CD4-positive, alpha-beta T cell treated with Interleukin-1 beta for 1 hour (primary cell): ENCODE results near the gene C1orf21.

ENCODE experiments used
- DNase-seq, 2 donors: peaks; one replicate each; pipeline ENCODE4 v3.0.0-alpha.2; 2020 to 2022

Gene C1orf21

DNA sequence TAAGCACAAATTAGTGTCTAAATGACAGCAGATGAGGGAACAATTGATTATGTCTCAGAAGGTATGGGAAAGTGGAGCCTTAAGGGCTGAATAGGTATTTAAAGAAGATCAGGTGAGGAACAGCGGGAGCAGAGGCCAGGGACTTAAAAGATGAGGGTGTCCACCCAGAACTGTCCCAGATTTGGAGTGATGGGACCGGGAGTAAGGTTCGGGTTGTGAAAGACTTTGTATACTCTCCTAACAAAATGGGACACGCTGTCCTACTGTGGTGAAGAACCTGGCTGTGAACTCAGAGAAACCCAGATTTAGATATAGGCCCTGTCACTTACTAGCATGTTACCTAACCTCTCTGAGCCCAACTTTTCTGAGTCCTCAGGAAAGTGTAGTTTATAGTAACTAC lies 140.6 kb downstream of the C1orf21 start:
- DNase-seq, result no peak

DNA sequence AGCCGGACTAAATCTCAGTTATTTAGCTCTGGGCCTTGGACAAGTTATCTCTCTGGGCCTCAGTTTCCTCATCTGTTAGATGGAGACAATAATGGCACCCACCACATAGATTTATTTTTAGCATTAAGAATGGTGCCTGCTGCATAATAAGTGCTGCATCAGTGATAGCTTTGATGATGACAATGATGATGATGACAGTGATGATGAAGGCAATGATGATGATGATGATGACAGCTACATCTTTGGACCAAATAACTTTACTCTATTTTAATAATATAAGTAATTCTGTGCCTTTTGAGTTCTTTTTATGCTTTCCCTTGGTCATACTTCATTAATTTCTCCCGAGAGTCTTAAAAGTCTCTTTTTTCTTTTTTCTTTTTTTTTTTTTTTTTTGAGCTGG lies 143.4 kb downstream of the C1orf21 start:
- DNase-seq, result no peak

DNA sequence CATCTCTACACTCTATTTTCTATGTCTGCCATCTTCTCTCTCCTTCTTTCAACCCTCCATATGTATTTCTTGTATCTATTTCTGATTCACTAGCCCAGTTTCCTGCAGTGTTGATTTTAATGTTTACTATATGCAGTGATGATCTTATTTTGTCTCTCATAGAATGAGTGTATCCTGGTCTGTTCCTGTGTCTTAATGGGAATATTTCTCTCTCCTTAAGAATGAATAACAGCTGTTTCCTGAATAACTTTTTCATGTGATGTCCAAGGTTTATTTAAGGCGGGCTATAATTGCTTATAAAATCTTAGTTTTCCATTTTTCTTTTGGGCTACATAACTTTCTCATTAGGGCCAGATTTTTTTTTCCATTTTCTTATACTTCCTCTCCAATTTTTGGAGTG lies 144.5 kb downstream of the C1orf21 start:
- no peak for DNase-seq

DNA sequence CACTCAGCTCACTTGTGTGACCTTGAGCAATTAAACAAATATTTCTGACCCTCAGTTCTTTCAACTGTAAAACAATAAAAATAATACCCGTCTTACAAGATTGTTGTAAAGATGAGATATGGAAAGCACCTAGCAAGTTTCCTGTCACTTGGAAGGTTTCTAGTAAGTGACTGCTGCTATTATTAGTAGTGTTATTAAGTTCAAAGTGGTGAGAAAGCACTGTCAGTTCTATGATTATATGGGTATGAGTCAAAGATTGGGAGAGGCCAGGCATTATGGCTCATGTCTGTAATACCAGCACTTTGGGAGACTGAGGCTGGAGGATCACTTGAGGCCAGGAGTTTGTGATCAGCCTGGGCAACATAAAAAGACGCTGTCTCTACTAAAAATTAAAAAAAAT lies 145.4 kb downstream of the C1orf21 start:
- DNase-seq, result no peak

DNA sequence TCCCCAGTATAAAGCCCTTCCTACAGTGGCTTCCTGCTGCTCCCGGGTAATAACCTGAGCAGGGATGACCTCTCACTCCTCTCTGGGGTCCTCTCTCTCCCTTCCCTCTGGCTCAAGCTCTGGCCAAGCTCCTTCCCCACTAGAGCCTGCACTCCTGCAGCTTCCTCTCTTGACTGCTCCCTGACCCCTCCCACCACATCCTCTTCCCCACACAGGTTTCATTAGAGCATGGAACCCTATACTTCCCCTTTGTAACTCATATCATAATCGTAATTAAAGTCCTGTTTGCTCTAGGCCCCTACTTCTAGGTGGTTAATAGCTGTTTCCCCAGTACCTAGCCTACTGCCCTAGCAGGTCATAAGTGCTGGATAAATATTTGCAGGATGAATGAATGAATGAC lies 146.2 kb downstream of the C1orf21 start:
- peak in 1 of 2 donors; percentile 16 for DNase-seq

DNA sequence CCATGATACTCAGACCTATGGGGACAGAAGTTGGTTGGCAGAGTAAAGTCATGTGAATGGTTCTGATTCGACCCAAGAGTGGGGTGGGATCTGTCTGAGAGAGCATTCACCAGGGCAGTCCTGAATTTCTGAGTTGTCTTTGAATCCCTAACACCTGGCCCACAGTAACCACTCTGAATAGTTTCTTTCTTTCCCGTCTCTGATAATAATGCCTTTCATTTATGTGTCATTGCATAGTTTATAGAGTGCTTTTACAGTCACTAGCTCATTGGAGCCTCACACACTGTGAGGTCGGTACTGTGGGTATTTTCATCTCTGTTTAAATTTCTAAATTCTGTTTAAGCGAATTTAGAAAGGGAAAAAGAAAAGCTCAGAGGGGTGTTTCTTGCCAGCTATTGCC lies 147.1 kb downstream of the C1orf21 start:
- DNase-seq, result no peak

DNA sequence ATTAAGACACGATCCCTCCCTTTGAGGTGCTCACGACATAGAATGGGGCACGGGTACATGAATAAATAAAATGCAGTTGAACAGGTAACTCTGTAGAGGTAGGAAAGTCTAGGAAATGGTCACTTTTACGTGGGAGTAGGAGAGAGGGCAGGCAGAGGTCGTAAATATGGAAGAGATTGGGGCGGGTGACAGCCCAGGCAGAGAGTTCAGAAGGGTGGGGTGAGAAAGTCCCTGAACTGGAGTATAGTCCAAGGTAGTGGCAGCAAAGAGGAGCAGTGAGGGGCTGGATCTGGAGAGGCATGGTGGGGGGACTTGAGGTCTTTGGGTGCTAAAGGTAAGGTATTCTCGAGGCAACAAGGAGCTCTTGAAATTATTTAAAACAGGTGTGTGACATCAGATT lies 147.9 kb downstream of the C1orf21 start:
- DNase-seq, result no peak

DNA sequence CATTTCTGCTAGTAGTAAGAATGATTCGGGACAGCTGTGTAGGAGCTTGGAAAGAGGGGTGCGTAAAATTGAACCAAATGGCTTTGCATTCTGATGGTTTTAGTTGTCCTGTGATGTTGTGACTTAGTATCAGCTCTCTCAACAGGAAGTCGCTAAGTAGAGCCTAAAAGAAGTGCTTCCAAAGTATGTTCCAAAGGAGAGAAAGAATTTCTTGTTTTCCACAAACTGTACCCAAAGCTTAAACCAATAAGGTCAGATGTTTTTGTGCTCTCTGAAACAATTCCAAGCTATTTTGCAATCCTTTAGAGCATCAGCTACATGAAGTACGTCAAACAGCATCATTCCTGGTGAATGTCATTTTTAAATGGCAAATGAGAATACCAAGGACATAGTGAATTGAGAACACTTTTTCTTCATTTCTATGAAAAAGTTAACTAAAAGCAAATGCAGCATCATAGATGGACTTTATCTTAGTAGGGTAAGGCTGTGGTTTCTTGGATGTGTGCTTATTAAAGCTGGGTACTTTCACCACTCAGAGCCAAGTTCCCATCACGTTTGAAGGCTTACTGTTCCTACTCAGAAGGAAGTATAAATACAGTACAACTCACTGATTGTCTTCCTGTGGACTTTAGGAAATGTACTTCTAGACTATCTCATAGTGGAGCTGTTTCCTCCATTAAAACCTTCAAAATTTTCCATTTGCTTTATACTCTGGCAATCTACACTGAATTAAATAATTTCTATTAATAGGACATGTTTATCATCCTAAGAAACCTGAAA lies 148.6 kb downstream of the C1orf21 start:
- no peak for DNase-seq

DNA sequence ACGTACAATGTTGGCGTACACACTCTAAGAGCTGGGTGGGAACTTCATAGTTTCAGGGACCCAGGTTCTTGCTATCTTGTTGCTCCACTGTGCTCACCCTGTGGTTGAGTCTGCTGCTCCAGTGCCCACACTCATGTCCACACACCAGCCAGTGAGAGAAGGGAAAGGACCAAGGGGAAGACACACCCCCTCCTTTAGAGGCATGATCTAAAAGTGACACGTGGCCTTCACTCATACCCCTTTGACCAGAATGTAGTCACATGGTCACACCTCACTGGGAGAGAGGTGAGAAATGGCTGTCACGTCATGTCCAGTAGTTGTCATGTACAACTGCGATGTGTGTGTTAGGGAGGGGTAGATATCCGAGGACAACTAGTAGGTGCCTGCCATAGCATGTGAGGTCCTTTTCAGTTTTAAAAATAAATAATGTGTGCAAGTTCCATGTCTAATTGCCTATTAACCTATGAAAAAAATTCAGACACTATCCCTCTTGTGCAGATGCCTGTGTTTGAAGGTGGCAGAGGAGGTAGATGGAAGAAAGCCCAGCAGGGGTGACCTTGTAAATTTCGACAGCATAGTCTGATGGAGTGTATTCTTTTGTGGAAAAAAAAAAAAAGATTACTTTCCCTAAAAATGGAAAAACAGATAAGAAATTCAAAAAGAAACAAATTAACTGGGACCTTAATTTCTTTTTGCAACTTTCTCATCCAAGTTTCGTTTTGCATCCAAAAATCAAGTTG lies 149.6 kb downstream of the C1orf21 start:
- DNase-seq, result no peak

DNA sequence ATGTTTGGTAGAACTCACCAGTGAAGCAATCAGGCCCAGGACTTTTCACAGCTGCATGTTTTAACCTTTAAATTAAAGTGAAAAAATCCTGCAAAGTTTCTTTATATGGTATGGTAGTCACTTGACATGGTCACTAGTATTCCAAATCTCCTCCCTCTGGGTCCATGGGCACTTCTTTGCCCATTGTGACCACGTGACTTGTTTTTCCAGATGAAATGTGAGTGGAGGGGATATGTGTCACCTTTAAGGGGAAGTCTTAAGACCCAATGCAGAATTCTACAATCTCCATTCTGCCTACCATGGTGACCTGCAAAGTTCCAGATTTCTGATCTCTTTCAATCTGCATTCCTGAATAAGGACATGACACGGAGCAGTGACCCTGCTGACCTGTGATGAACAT lies 152.8 kb downstream of the C1orf21 start:
- no peak for DNase-seq

DNA sequence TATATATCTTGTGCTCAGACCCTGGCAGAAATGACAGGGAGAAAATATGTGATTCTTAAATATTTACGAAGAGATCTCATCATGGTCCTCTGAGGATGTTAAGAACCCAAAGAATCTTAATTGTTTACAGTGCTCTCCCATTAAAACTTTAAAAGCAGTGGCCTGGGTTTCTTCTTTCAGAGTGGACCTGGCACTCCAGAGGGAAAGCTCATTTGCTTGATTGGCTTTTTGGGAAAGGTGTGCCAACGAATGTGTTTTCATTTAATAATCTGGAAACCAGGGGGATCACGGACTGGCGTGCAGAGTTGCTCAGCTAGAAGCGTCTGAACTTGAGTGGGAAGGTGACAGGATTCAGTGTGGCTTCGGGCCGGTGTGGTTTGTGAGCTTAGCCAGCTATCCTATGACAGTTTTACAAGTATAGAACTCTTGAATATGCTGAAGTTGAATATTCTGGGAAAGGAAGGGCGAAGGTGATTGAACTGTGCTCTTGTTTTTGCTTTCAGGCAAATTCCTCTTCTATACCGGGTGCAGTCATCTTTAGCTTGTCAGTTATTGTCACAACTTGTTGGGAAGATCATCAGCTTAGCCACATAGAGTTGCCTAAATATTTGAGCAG lies 154.8 kb downstream of the C1orf21 start:
- DNase-seq, result no peak

DNA sequence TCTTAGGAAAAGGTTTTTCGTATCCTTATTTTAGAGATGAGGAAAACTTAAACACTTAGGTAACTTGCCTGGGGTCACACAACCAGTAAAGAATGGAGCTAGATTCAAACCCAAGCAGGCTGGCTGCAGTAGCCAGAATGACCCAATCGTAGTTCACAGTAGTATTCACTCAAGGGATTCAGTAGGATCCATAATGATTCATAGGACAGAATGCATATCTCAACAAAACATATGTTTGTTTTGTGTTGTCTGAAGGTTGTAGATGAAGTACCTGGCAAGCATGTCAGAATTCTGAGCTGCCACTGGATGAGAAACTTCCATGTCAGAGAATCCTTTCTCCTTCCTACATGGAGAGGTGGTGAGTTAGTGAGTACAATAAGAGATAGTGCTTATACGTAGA lies 155.5 kb downstream of the C1orf21 start:
- no peak for DNase-seq

DNA sequence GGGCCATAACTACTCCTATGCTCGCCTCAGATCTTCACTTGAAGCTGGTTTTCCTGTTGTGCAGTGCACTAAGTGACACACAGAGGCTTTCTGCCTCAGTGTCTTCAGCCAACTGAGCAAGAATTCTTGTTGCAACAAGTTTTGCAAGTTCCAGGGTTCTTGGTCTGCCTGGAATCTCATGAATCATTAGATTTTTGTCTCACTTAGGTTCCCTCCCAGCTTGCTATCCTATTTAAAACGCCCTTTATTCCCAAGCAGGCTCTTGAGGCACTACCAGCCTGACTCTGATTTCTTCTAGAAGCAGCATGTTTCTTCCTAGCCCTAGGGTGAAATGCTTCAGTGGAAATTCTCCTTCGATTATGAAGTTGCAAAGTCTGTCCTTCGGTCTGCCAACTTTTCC lies 158.8 kb downstream of the C1orf21 start:
- no peak for DNase-seq

DNA sequence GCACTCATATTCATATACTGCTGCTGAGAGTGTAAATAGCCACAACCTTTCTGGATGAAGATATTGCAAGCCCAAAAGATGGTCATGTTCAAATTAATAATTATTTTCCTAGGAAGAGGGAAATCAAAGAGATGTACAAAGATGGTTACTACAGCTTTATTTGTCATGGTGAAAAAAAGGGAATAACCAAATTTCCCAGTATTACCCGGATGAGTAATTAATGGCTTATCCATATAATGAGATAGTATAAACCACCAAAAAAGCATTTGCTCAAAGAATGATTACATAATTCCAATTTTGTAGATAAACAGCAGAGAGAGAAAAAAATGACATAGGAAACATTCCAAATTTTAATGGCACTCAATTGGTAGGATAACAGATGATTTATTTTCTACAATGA lies 165.6 kb downstream of the C1orf21 start:
- no peak for DNase-seq

DNA sequence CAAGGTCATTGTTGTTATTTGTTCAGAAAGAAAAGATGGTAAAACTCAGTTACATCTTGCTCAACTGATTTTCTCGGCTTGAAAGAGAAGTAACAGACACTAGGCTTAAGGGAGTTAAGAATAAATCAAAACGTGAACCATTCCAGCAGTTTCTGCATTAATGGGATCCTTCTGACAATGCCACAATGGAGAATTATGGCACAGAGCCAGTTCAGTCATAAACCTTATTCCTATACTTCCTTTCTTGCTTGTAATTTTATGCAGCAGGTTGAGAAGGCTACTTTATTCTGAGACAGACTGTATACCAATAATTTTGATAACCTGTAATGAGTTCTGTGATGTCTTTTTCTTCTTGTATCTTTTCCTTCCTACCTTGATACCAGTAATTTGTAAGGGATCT lies 167.0 kb downstream of the C1orf21 start:
- DNase-seq, result no peak

DNA sequence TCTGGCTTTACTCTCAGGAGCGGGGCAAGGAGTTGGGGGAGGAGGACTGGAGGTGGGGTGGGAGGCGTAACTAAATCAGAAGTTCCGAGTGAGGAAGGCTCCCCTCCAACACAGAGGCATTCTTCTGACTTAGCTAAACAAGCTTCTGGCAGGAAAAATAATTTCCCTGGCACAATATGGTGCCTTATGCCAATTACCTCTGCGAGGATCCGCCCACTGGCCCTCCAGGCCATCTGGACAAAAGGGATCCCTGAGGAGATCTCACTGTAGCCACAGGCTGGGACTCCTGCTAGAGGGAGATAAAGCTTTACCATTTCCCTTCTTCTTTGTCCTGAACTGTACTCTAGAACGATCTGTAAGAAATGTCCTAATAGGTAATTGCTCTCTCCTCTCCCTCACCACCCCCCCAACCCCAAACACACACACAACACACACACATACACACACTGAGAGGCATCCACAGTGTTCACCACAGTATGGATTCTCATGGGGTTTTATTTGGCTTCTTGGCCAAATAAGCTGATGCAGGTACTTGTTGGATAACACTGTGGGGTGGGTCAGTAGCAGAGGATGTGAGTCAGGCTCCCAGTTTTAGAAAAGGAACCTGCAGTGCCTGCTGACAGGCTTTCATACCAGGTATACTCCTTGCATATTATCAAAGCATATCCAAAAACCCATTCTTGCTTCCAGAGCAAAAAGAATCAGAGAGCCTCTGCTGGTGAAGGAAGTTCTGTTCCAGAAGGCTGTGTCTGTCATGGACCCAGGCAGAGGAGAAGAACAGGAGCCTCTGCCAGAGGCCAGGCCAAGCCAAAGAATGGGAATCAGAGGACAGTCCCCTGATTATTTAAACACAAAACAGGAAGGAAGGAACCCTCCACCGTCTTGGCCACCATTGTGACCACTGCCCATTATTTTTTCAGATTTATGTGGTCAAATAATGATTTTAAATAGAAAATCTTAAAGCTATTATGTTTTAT lies 169.1 kb downstream of the C1orf21 start:
- no peak for DNase-seq

DNA sequence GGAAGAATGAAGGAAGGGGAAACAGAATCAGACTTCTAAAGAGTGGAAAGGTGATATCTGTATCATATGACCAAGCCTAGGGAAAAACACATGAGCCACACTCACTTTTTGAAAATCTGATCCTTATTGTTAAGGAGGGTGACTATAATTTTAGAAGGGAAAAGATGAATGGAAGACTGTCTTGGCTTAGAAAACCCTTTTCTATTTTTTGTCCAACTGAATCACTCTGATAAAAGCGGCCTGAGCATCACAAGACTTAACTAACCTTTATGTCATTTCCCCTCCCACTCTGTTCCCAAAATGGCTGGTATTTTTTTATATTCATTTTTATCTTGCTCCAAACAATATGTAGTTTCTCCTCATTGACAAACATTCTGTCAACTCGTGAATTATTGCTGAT lies 169.8 kb downstream of the C1orf21 start:
- no peak for DNase-seq

DNA sequence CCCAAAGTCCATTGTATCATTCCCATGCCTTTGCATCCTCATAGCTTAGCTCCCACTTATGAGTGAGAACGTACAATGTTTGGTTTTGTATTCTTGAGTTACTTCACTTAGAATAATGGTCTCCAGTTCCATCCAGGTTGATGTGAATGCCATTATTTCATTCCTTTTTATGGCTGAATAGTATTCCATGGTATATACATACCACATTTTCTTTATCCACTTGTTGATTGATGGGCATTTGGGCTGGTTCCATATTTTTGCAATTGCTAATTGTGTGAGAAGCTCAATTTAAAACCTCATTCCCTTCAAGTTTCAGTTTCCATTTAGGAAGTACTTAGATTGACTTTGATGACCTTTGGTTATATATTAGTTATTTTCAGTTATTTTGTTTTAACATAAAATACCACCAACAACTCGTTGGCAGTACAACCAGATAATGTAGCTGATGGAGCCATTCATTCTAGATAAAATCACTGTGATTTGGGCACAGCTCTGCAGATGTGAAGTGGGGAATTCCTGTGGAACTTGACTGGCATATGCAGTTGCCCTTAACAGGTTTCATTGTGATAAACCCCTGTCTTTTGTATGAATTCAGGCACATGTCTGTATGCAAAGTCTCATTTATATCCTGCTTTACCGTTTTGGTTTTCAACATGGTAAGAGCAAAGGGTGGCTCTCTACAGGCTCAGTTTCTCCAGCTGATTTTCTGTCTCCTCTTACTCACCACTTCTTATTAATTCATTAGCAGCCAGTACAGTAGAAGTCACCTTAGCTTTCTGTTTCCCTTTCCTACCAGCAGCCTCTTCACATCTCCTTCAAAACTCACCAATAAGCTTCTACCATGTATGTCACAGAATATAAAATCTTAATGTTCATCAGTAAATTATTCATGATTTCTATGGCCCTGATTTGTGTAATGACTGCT lies 170.9 kb downstream of the C1orf21 start:
- DNase-seq, result no peak

DNA sequence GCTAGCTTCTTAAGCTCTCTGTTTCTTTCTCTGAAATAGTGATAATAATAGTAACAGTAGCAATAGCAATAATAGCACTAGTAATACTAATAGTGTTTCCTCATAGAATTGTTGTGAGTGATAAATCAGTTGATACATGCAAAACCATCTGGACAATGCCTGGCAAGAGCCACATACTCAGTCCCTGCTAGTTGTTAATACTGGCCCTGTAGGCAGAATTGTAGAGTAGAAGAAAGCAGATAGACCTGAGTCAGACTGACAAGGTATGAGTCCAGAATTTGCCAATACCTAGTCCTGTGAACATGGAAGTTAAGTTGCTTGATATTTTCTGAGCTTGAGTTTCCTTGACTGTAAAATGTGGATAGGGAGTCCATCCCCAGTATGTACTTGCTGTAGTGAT lies 171.9 kb downstream of the C1orf21 start:
- no peak for DNase-seq

DNA sequence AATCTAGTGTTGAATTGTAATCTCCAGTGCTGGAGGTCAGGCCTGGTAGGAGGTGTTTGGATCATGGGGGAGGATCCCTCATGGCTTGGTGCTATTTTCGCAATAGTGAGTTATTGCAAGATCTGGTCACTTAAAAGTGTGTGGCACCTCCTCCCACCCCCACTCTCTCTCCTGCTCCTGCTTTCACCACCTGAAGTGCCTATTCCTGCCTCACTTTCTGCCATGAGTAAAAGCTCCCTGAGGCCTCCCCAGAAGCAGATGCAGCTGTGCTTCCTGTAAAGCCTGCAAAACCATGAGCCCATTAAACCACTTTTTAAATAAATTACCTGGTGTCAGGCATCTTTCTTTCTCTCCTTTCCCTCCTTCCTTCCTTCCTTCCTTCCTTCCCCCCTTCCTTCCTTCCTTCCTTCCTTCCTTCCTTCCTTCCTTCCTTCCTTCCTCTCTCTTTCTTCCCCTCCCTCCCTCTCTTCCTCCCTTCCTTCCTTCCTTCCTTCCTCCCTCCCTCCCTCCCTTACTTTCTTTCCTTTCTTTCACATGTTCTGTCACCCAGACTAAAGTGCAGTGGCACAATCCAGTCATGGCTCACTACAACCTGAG lies 172.4 kb downstream of the C1orf21 start:
- no peak for DNase-seq

DNA sequence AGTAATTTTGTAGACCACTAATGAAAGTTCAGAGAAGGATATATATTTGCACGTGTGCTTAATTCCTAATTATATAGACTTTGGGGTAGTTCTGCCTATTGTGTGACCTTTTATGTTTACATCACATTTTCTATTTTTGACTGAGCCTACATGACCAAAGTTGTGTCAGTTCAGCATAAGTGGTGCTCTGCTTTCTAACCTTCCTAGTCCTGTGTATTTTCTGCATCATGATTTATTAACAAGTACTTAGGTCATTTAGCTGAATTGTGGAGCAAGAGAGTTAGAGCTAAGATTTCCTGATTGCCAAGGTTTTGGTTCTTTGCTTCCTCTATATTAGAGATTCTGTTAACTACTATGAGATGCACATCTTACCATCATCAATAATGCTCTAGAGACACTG lies 176.0 kb downstream of the C1orf21 start:
- DNase-seq, result no peak
